Astrocyte of the spinal cord (primary cell): ENCODE results near the gene ACTN3.

Source experiments
- DNase-seq: peaks from one replicate; pipeline ENCODE4 v3.0.0; 2011; ENCODE audit warnings: low read depth, low spot score
- H3K4me3 ChIP-seq: 2 replicates; pipeline ENCODE4 v1.5.1; 2011; ENCODE audit warnings: low read depth, mild to moderate bottlenecking, low read length, moderate library complexity
- in situ Hi-C: cut with HindIII; loops from 2 replicates; pipeline ENCODE4 v1.10.0; 2017; ENCODE audit warnings: low sequenced_read_pairs
- TF ChIP-seq, protein P1 (sequence below): IDR thresholded peaks from 2 replicates; pipeline ENCODE4 v1.5.1; 2012; ENCODE audit warnings: low read depth, mild to moderate bottlenecking, low read length, inconsistent platforms

The ACTN3 gene

DNA sequence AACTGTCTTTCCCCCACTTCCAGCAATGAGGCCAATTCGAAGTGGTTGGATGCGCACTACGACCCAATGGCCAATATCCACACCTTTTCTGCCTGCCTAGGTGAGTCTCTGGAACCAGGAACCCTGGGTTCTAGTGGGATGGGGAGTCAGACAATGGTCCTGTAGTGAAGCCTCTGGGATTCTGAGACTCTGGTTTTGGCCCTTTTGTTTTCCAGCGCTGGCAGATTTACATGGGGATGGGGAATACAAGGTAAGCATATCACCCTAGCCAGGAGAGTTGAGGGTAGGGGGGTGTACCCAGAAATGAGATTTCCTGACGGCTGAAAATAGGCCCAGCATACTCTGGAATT is 35.7 kb upstream of the ACTN3 start:
- in situ Hi-C loops = no loop called here
- TF ChIP-seq, protein P1, sequence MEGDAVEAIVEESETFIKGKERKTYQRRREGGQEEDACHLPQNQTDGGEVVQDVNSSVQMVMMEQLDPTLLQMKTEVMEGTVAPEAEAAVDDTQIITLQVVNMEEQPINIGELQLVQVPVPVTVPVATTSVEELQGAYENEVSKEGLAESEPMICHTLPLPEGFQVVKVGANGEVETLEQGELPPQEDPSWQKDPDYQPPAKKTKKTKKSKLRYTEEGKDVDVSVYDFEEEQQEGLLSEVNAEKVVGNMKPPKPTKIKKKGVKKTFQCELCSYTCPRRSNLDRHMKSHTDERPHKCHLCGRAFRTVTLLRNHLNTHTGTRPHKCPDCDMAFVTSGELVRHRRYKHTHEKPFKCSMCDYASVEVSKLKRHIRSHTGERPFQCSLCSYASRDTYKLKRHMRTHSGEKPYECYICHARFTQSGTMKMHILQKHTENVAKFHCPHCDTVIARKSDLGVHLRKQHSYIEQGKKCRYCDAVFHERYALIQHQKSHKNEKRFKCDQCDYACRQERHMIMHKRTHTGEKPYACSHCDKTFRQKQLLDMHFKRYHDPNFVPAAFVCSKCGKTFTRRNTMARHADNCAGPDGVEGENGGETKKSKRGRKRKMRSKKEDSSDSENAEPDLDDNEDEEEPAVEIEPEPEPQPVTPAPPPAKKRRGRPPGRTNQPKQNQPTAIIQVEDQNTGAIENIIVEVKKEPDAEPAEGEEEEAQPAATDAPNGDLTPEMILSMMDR = no peak
- no peak for DNase-seq
- H3K4me3 ChIP-seq = peak overlapping the region; percentile 90

DNA sequence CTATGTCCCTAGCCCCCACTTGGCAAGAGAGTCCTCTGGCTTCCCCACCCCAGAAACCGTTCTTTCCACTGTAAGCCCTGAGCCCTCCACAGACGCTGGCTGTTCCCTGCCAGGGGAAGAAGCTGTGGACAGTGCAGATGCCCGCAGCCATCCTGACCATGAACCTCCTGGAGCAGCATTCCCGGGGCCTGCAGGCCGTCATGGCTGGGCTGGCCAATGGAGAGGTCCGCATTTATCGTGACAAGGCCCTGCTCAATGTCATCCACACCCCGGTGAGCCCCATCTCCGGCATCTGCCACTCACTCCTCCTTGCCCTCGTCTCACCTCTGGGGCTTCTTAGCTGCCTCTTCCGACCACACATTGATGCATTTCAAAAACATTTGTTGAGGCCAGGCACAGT is 23.1 kb upstream of the ACTN3 start:
- no peak for DNase-seq
- in situ Hi-C loops = no loop called here
- TF ChIP-seq, protein P1 = no peak
- no peak overlapping the region for H3K4me3 ChIP-seq

DNA sequence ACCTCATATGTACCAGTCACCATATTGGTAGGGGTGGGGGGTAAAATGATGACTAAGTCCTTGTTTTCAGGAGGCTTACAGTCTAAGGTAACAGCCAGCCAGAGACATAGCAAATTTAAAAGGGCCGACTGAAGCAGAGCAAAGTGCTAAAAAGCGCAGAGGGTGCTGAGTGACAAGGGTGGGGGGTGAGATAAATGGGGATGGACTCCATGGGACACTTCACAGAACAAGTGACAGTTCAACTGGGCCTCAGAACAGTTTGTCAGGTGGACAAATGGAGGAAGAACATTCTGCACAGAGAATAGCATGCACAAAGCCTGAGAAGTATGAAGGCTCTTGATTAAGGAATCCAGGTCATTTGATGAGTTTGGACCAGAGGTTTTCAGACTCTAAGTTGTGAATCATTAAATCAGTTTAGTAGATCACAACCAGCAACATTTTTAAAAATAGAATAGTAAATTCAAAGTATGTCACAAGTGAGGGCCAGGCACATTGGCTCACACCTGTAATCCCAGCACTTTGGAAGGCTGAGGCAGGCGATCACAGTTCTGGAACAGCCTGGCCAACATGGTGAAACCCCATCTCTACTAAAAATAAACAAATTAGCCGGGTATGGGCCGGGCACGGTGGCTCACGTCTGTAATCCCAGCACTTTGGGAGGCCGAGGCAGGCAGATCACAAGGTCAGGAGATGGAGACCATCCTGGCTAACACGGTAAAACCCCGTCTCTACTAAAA is 22.2 kb upstream of the ACTN3 start:
- in situ Hi-C loops = no loop called here
- TF ChIP-seq, protein P1 = no peak
- no peak overlapping the region for H3K4me3 ChIP-seq
- DNase-seq = no peak

DNA sequence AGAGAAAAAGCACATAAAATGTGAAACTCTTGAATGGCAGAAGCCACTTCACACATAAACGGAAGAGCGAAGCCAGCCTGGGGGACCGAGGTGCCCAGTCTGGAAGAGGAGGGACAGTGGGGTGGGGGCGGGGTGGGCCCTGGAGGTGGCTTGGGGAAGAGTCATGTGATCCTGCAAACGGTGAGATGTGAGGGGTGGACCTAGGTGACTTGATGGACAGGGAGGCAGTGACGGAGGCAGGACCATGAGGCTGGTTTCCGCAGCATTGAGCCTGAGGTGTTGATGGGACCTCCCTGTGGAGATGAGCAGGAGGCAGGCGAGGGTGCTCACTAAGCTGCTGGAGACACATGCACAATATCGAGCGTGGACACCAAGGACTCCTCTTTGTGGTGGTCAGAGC is 17.6 kb upstream of the ACTN3 start:
- H3K4me3 ChIP-seq = no peak overlapping the region
- no peak for DNase-seq
- in situ Hi-C loops = no loop called here
- TF ChIP-seq, protein P1 = no peak

DNA sequence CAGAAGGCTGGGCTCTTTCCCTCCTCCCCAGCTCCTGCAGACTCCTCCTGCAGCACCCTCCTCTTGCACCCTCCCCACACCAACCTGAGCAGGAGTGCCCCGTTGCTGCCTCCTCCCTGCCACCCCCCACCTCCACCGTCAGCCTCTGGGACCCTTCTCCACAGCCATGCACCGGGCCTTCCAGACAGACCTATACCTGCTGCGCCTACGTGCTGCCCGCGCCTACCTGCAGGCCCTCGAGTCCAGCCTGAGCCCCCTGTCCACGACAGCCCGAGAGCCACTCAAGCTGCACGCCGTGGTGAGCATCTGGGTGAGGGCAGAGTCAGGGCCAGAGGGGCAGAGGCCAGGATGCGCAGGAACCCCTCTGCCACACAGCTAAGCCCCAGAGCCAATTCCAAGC is 17.0 kb upstream of the ACTN3 start:
- TF ChIP-seq, protein P1 = no peak
- in situ Hi-C loops = no loop called here
- DNase-seq = no peak
- H3K4me3 ChIP-seq = no peak overlapping the region

DNA sequence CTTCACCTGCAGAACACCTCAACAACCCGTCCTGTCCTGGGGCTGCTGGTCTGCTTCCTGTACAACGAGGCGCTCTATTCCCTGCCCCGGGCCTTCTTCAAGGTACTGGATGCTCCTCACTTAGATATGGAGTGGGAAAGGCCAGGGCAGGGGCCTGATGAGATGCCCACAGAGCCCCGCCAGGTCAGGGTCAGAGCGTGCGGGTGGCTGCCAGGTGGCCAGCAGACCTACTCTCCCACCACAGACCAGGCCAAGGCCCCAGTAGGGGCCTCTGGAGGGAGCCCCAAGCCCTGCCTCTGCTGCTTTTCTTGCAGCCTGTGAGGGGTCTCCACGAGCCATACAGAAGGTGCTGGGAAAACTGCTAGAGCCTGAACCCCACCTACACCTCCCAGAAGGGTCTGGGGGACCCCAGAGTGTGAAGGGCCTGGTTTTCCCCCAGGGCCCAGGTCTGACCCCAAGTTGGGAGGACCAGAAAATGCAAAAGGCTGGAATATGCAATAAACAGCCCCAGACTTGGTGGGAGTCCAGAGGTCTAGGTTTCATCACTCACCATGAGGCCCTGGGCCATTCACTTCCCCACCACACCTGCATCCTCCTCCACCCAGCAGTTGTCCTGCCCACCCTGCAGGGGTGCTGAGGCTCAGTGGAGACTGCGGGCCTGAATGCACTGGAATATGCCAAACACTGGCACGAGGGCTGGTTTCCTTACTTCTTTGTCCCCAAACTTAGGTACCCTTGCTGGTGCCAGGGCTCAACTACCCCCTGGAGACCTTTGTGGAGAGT is 15.6 kb upstream of the ACTN3 start:
- in situ Hi-C loops = no loop called here
- no peak overlapping the region for H3K4me3 ChIP-seq
- DNase-seq = no peak
- TF ChIP-seq, protein P1 = no peak
